ENCODE results near the gene MTHFD1L. TPM values are rescaled to one million over a fixed set of nuclear protein-coding genes. Genes with fewer than 3 reads are reported as not detected.

The MTHFD1L gene
- total RNA-seq, 4 donors from 2014 or later: 4.3 to 23.1 (median 4.7) TPM

- no peak for TF ChIP-seq POLR2A (IDR thresholded peaks at IDR 0.05)
- no peak for TF ChIP-seq CTCF (IDR thresholded peaks at IDR 0.05)
- H3K36me3 ChIP-seq: no peaks in the 10 kb centered on the region
These were observed 14.8 kb downstream of the MTHFD1L start for GRCh38 chr6:150880336-150880735.

GRCh38 chr6:150881911-150882481 is 16.5 kb downstream of the MTHFD1L start:
- Histone ChIP-seq H3K27ac (peak overlapping the region in 1 of 4 donors; percentile 33), H3K27me3 (no peaks in the 10 kb centered on the region), H3K9me3 (no peaks in the 10 kb centered on the region), H3K4me3 (no peak overlapping the region), H3K36me3 (no peaks in the 10 kb centered on the region), H3K4me1 (peaks cover 0 to 11% (median 0%) of the 10 kb centered on the region in 4 donors)
- no peak for DNase-seq
- TF ChIP-seq POLR2A (IDR thresholded peaks at IDR 0.05) (no peak), CTCF (IDR thresholded peaks at IDR 0.05) (no peak)

More at GRCh38 chr6:150880336-150880735, 14.8 kb downstream of the MTHFD1L start:
- no peak for DNase-seq
- Histone ChIP-seq H3K27me3 (no peaks in the 10 kb centered on the region), H3K9me3 (no peaks in the 10 kb centered on the region), H3K27ac (no peak overlapping the region), H3K4me1 (peaks cover 0 to 17% (median 0%) of the 10 kb centered on the region in 4 donors), H3K4me3 (no peak overlapping the region)

GRCh38 chr6:150883521-150883920 is 18.0 kb downstream of the MTHFD1L start:
- Histone ChIP-seq H3K4me3 (no peak overlapping the region), H3K27me3 (no peaks in the 10 kb centered on the region), H3K27ac (no peak overlapping the region), H3K9me3 (no peaks in the 10 kb centered on the region), H3K4me1 (peaks cover 0 to 11% (median 0%) of the 10 kb centered on the region in 4 donors), H3K36me3 (no peaks in the 10 kb centered on the region)
- no peak for DNase-seq
- no peak for TF ChIP-seq CTCF (IDR thresholded peaks at IDR 0.05)
- no peak for TF ChIP-seq POLR2A (IDR thresholded peaks at IDR 0.05)

- TF ChIP-seq POLR2A (IDR thresholded peaks at IDR 0.05): no peak
- TF ChIP-seq CTCF (IDR thresholded peaks at IDR 0.05): no peak
- Histone ChIP-seq H3K27ac (no peak overlapping the region), H3K9me3 (no peaks in the 10 kb centered on the region), H3K27me3 (no peaks in the 10 kb centered on the region), H3K4me3 (no peak overlapping the region), H3K36me3 (no peaks in the 10 kb centered on the region), H3K4me1 (peaks cover 0 to 11% (median 0%) of the 10 kb centered on the region in 4 donors)
- no peak for DNase-seq
These were observed 20.7 kb downstream of the MTHFD1L start for GRCh38 chr6:150886155-150886554.

- TF ChIP-seq POLR2A (IDR thresholded peaks at IDR 0.05) (no peak), CTCF (IDR thresholded peaks at IDR 0.05) (no peak)
- no peaks in the 10 kb centered on the region for H3K9me3 ChIP-seq
These were observed 22.6 kb downstream of the MTHFD1L start for GRCh38 chr6:150887978-150888563.

More at GRCh38 chr6:150887978-150888563, 22.6 kb downstream of the MTHFD1L start:
- Histone ChIP-seq H3K4me3 (no peak overlapping the region), H3K36me3 (no peaks in the 10 kb centered on the region), H3K4me1 (no peaks in the 10 kb centered on the region), H3K27ac (no peak overlapping the region), H3K27me3 (no peaks in the 10 kb centered on the region)
- no peak for DNase-seq

Measured in Peyer's patch (tissue), 4 donors.